ENCODE measurements around the gene ACTR8. TPM values are rescaled to one million over a fixed set of nuclear protein-coding genes. Genes with fewer than 3 reads are reported as not detected.
A peak's percentile ranks its signal among the peaks of the same experiment; 100 is the strongest.
"Not testable (repeated sequence)": the region's sequence is repeated elsewhere in the genome, so short reads cannot be mapped to it uniquely, and the experiment has no call there.

Gene ACTR8, protein sequence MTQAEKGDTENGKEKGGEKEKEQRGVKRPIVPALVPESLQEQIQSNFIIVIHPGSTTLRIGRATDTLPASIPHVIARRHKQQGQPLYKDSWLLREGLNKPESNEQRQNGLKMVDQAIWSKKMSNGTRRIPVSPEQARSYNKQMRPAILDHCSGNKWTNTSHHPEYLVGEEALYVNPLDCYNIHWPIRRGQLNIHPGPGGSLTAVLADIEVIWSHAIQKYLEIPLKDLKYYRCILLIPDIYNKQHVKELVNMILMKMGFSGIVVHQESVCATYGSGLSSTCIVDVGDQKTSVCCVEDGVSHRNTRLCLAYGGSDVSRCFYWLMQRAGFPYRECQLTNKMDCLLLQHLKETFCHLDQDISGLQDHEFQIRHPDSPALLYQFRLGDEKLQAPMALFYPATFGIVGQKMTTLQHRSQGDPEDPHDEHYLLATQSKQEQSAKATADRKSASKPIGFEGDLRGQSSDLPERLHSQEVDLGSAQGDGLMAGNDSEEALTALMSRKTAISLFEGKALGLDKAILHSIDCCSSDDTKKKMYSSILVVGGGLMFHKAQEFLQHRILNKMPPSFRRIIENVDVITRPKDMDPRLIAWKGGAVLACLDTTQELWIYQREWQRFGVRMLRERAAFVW
- 21.3 TPM for polyA plus RNA-seq (2012; ENCODE audit: low read depth, missing spikeins)

DNA sequence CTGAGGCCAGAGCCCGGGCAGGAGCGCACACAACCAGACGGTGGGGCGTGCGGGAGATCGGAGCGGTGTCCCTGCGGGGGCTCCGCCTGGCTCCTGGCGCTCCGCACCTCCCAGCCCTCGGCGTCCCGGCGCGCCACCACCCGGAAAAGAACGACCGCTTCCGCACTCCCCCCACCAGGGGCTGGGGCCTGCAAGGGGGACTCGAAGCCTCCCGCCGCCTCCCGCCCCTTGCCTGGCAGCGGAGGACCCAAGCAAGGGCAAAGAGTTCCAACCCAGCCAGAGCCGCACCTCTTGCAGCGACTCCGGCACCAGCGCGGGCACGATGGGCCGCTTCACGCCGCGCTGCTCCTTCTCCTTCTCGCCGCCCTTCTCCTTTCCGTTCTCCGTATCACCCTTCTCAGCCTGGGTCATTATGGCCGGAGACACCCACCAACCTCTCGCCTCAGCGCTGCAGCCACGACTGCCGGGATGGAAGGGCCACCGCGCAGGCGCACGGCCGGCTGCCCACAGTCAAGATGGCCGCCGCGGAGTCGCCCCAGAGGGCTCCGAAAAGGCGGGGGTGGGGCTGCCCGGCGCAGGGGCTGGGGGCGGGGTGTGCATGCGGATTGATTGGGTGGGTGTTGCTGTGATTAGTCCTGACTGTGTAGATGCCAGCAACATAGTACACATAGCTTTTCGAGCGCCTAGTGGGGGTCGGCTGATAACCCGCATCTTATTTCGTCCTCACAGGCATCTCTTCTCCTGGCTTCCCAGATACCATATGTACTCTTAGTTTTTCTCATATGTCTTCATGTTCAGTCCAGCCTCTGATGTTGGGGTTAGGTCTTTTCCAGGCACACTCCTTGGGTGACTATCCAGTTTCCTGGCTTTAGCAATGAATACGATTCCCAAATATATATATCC, at the start of gene ACTR8:
ACTR8 (minus strand) TSS at position 462 of the 903 bp plus-strand sequence; CDS start at position 411, 51 bp downstream.
- TF ChIP-seq POU2F2 (IDR thresholded peaks at IDR 0.05; ENCODE audit: low read depth, low read length), result no peak; the same call in 1 of the 2 replicates
- peak; percentile 91 for TF ChIP-seq POLR2A (IDR thresholded peaks at IDR 0.05; ENCODE audit: low read depth, low read length)
- TF ChIP-seq TAF1 (IDR thresholded peaks at IDR 0.05; ENCODE audit: low read depth, low read length), result peak; percentile 96
- peak; percentile 93 for TF ChIP-seq POLR2AphosphoS5 (IDR thresholded peaks at IDR 0.05; ENCODE audit: low read depth, low read length)
- no peak for TF ChIP-seq PAX5 (IDR thresholded peaks at IDR 0.05; ENCODE audit: insufficient read depth, low read length, severe bottlenecking)
- no peak for TF ChIP-seq SPI1 (IDR thresholded peaks at IDR 0.05; ENCODE audit: low read depth, low read length)
- FAIRE-seq (peak; percentile 96), DNase-seq (ENCODE audit: insufficient read length, low spot score) (peak; percentile 83)

DNA sequence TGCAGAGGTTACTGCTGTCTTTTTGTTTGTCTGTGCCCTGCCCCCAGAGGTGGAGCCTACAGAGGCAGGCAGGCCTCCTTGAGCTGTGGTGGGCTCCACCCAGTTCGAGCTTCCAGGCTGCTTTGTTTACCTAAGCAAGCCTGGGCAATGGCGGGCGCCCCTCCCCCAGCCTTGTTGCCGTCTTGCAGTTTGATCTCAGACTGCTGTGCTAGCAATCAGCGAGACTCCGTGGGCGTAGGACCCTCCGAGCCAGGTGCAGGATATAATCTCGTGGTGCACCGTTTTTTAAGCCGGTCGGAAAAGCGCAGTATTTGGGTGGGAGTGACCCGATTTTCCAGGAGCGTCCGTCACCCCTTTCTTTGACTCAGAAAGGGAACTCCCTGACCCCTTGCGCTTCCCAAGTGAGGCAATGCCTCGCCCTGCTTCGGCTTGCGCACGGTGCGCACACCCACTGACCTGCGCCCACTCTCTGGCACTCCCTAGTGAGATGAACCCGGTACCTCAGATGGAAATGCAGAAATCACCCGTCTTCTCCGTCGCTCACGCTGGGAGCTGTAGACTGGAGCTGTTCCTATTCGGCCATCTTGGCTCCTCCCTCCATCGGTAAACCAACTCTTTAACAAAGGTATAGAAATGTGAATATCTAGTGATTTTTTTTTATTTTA, 45.4 kb upstream of the ACTR8 start:
- DNase-seq (ENCODE audit: insufficient read length, low spot score); FAIRE-seq: not testable (repeated sequence)

DNA sequence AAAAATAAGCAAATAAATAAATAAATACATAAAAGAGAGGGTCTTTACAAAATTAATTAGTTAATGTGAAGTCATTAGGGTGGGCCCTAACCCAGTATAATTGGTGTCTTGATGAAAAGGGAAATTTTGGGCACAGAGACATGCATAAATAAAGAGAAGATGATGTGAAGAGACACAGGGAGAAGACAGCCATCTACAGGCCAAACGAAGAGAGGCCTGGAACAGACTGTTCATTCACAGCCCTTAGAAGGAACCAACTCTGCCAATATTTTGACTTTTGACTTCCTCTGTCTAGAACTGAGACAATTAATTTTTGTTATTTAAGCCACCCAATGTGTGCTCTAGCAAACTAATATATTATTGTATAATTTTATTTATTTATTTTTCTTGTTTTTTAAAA, 39.3 kb upstream of the ACTR8 start:
- FAIRE-seq (no peak), DNase-seq (ENCODE audit: insufficient read length, low spot score) (peak; percentile 4)
- TF ChIP-seq TAF1 (IDR thresholded peaks at IDR 0.05; ENCODE audit: low read depth, low read length) (no peak), PAX5 (IDR thresholded peaks at IDR 0.05; ENCODE audit: insufficient read depth, low read length, severe bottlenecking) (no peak), POLR2AphosphoS5 (IDR thresholded peaks at IDR 0.05; ENCODE audit: low read depth, low read length) (no peak), SPI1 (IDR thresholded peaks at IDR 0.05; ENCODE audit: low read depth, low read length) (no peak), POU2F2 (IDR thresholded peaks at IDR 0.05; ENCODE audit: low read depth, low read length) (no peak), POLR2A (IDR thresholded peaks at IDR 0.05; ENCODE audit: low read depth, low read length) (no peak)

DNA sequence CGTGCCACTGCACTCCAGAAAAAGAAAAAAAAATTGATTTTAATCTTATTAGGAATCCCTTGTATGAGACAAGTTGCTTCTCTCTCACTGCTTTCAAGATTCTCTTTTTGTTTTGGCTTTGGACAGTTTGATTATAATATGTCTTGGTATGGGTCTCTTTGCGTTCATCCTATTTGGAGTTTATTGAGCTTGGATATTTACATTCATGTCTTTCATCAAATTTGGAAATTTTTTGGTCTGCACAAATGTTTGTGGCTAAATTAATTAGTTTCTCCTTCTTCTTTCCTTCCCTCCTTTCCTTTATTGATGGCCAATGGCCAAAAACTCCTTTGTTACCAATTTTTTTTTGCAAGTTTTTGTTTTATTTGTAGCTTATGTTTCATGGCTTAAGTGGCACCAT, 37.8 kb upstream of the ACTR8 start:
- no peak for FAIRE-seq

DNA sequence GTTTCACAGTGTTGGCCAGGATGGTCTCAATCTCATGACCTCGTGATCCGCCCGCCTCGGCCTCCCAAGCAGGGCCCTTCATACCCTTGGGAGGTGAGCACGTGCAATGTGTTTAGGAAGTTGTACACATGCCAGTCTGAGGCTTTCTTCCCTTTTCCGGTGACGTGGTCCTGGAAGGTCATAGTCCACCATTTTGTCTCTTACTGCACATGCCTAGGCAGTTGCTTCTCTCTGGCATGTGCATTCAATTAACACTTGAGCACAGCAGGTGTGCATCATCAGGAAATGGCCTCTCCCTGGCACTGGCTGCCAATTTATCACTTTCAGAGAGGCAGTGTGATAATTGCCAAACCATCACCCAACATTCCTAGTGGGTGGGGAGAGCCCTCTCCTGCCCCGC, 31.4 kb upstream of the ACTR8 start:
- no peak for DNase-seq (ENCODE audit: insufficient read length, low spot score)
- TF ChIP-seq PAX5 (IDR thresholded peaks at IDR 0.05; ENCODE audit: insufficient read depth, low read length, severe bottlenecking), result no peak
- TF ChIP-seq TAF1 (IDR thresholded peaks at IDR 0.05; ENCODE audit: low read depth, low read length), result no peak
- TF ChIP-seq POLR2AphosphoS5 (IDR thresholded peaks at IDR 0.05; ENCODE audit: low read depth, low read length), result no peak
- no peak for TF ChIP-seq POU2F2 (IDR thresholded peaks at IDR 0.05; ENCODE audit: low read depth, low read length)
- no peak for TF ChIP-seq SPI1 (IDR thresholded peaks at IDR 0.05; ENCODE audit: low read depth, low read length)
- no peak for TF ChIP-seq POLR2A (IDR thresholded peaks at IDR 0.05; ENCODE audit: low read depth, low read length)

More for the DNA sequence above, 37.8 kb upstream of the ACTR8 start:
- TF ChIP-seq POLR2AphosphoS5 (IDR thresholded peaks at IDR 0.05; ENCODE audit: low read depth, low read length), result no peak
- no peak for TF ChIP-seq POLR2A (IDR thresholded peaks at IDR 0.05; ENCODE audit: low read depth, low read length)
- TF ChIP-seq SPI1 (IDR thresholded peaks at IDR 0.05; ENCODE audit: low read depth, low read length), result no peak
- TF ChIP-seq PAX5 (IDR thresholded peaks at IDR 0.05; ENCODE audit: insufficient read depth, low read length, severe bottlenecking), result no peak
- TF ChIP-seq POU2F2 (IDR thresholded peaks at IDR 0.05; ENCODE audit: low read depth, low read length), result no peak
- no peak for TF ChIP-seq TAF1 (IDR thresholded peaks at IDR 0.05; ENCODE audit: low read depth, low read length)
- no peak for DNase-seq (ENCODE audit: insufficient read length, low spot score)

DNA sequence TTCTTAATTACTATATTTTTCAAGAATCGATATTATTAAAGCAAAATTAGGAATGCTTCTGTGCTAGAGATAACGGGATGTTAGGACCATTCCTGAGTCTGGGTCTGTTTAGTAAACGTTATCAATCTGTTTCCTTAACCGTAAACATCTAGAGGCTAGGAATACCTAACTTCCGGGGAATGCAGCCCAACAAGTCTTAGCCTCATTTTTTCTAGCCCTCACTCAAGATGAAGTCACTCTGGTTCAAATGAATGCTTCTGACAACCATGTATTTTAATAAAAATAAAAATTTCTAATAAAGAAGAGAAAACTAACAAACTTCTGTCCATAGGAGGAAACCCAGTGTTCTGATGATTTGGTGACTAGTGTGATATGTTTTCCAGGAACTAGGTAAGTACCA, 20.8 kb upstream of the ACTR8 start:
- FAIRE-seq (no peak), DNase-seq (ENCODE audit: insufficient read length, low spot score) (no peak)
- TF ChIP-seq TAF1 (IDR thresholded peaks at IDR 0.05; ENCODE audit: low read depth, low read length) (no peak), PAX5 (IDR thresholded peaks at IDR 0.05; ENCODE audit: insufficient read depth, low read length, severe bottlenecking) (no peak), POU2F2 (IDR thresholded peaks at IDR 0.05; ENCODE audit: low read depth, low read length) (no peak), POLR2AphosphoS5 (IDR thresholded peaks at IDR 0.05; ENCODE audit: low read depth, low read length) (no peak), POLR2A (IDR thresholded peaks at IDR 0.05; ENCODE audit: low read depth, low read length) (no peak), SPI1 (IDR thresholded peaks at IDR 0.05; ENCODE audit: low read depth, low read length) (no peak)

More for the DNA sequence above, 31.4 kb upstream of the ACTR8 start:
- FAIRE-seq, result no peak

DNA sequence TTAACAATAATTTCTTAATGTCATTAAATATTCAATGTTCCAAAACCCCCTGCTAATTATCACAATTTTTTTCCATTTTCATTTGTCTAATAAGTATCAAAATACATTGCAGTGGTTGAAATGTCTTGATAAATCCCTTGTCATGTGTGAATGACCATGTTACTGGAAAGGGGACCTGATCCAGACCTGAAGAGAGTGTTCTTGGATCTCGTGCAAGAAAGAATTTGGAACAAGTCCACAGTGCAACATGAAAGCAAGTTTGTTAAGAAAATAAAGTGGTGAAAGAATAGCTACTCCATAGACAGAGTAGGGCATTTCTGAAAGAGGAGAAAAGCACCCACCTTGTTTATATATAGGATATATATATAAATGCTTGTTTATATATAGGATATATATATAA, 20.1 kb upstream of the ACTR8 start:
- DNase-seq (ENCODE audit: insufficient read length, low spot score), result no peak
- TF ChIP-seq POU2F2 (IDR thresholded peaks at IDR 0.05; ENCODE audit: low read depth, low read length) (no peak), POLR2A (IDR thresholded peaks at IDR 0.05; ENCODE audit: low read depth, low read length) (no peak), PAX5 (IDR thresholded peaks at IDR 0.05; ENCODE audit: insufficient read depth, low read length, severe bottlenecking) (no peak), SPI1 (IDR thresholded peaks at IDR 0.05; ENCODE audit: low read depth, low read length) (no peak), TAF1 (IDR thresholded peaks at IDR 0.05; ENCODE audit: low read depth, low read length) (no peak), POLR2AphosphoS5 (IDR thresholded peaks at IDR 0.05; ENCODE audit: low read depth, low read length) (no peak)
- no peak for FAIRE-seq

DNA sequence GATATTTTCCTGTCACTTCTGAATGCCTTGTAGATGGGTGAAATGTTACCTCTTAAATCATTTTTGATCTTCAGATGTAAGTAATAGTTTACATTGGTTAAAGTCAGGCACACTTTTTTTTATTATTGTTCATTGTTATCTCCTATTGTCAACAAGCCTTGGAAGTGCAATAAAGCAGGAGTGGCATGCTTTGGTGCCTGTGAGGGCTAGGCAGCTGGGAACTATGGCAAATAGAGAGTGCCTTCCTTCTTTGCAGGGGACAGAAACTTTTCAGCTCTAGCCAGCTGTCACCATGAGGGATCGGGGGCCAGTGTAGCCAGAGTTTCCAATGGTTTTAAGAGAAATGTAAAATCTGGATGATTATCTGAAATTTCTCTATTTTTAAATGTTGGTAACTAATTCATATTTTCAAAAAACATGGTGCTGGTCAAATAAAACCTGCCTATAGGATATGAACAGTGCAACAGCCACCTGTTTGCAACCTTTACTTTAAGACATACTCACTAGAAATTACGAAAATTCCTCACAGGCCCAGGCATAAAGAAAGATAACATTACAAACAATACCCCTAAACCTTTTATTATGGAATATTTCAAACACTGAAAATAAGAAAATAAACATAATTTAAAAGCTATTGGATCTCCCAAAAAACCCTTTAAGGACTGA, 18.8 kb upstream of the ACTR8 start:
- TF ChIP-seq POLR2AphosphoS5 (IDR thresholded peaks at IDR 0.05; ENCODE audit: low read depth, low read length) (no peak), PAX5 (IDR thresholded peaks at IDR 0.05; ENCODE audit: insufficient read depth, low read length, severe bottlenecking) (no peak), POU2F2 (IDR thresholded peaks at IDR 0.05; ENCODE audit: low read depth, low read length) (no peak), SPI1 (IDR thresholded peaks at IDR 0.05; ENCODE audit: low read depth, low read length) (no peak), TAF1 (IDR thresholded peaks at IDR 0.05; ENCODE audit: low read depth, low read length) (no peak), POLR2A (IDR thresholded peaks at IDR 0.05; ENCODE audit: low read depth, low read length) (no peak)
- FAIRE-seq (no peak), DNase-seq (ENCODE audit: insufficient read length, low spot score) (no peak)
